Neural cell (in vitro differentiated cells): ENCODE results near the gene MUSTN1. TPM values are rescaled to one million over a fixed set of nuclear protein-coding genes. Genes with fewer than 3 reads are reported as not detected.

ENCODE experiments used
- H2AFZ ChIP-seq: fragments of 200-600, 300-800 bp; sonication (generic), shearing (Covaris generic); 2 replicates; pipeline ENCODE4 v1.6.0; 2014; ENCODE audit warnings: low read depth, mild to moderate bottlenecking, antibody characterized with exemption, low read length, moderate library complexity
- H3F3A ChIP-seq: fragments of 200-600 bp; shearing (Covaris generic); 2 replicates; pipeline ENCODE4 v1.6.1; 2016; ENCODE audit warnings: mild to moderate bottlenecking, moderate library complexity, mixed read lengths, antibody characterized with exemption, low read length; ENCODE audit not compliant: insufficient read depth, poor library complexity, severe bottlenecking
- H3K27ac ChIP-seq: fragments of 200-600, 300-800 bp; sonication (generic), shearing (Covaris generic); 2 replicates; pipeline ENCODE4 v1.5.1; 2014; ENCODE audit warnings: mild to moderate bottlenecking, low read length, moderate library complexity
- H3K27me3 ChIP-seq: fragments of 300-800, 200-600 bp; sonication (generic), shearing (Covaris generic); 2 replicates; pipeline ENCODE4 v1.6.0; 2014; ENCODE audit warnings: mild to moderate bottlenecking, low read depth, low read length, moderate library complexity; ENCODE audit not compliant: insufficient read depth
- H3K36me3 ChIP-seq: fragments of 300-800, 200-600 bp; sonication (generic), shearing (Covaris generic); 2 replicates; pipeline ENCODE4 v1.5.1; 2014; ENCODE audit warnings: mild to moderate bottlenecking, antibody characterized with exemption, low read length, moderate library complexity; ENCODE audit not compliant: insufficient read depth
- H3K4me2 ChIP-seq: fragments of 300-800, 200-600 bp; sonication (generic), shearing (Covaris generic); 2 replicates; pipeline ENCODE4 v1.6.0; 2014; ENCODE audit warnings: mild to moderate bottlenecking, low read length
- H3K4me3 ChIP-seq: fragments of 300-800, 200-600 bp; sonication (generic), shearing (Covaris generic); 2 replicates; pipeline ENCODE4 v1.5.1; 2014; ENCODE audit warnings: mild to moderate bottlenecking, low read length, moderate library complexity
- H3K79me2 ChIP-seq: fragments of 200-600 bp; shearing (Covaris generic); replicated peaks from 2 replicates; pipeline ENCODE4 v1.6.0; 2014; ENCODE audit warnings: mild to moderate bottlenecking, low read length, moderate library complexity; ENCODE audit not compliant: insufficient read depth
- H3K9ac ChIP-seq: fragments of 300-800, 200-600 bp; sonication (generic), shearing (Covaris generic); 2 replicates; pipeline ENCODE4 v1.6.1; 2016; ENCODE audit warnings: mild to moderate bottlenecking, low read length, mixed read lengths
- H3K9me2 ChIP-seq: fragments of 200-600 bp; shearing (Covaris generic); 2 replicates; pipeline ENCODE4 v1.6.1; 2016; ENCODE audit warnings: mild to moderate bottlenecking, low read length, mixed read lengths; ENCODE audit not compliant: insufficient read depth
- H3K9me3 ChIP-seq: fragments of 200-600, 300-800 bp; sonication (generic), shearing (Covaris generic); 2 replicates; pipeline ENCODE4 v1.6.1; 2016; ENCODE audit warnings: mild to moderate bottlenecking, mixed run types, low read length, moderate library complexity, mixed read lengths
- H4K20me1 ChIP-seq: fragments of 200-600 bp; shearing (Covaris generic); 2 replicates; pipeline ENCODE4 v1.6.1; 2016; ENCODE audit warnings: mild to moderate bottlenecking, mixed run types; ENCODE audit not compliant: insufficient read depth
- CTCF ChIP-seq: fragments of 450-650 bp; IDR thresholded peaks from 2 replicates; pipeline ENCODE4 v1.5.1; 2014; ENCODE audit warnings: antibody characterized with exemption, mild to moderate bottlenecking, moderate library complexity; ENCODE audit not compliant: poor library complexity, severe bottlenecking
- EP300 ChIP-seq: fragments of 450-650 bp; conservative IDR thresholded peaks from 2 replicates; pipeline ENCODE4 v1.6.1; 2014; ENCODE audit warnings: antibody characterized with exemption, mild to moderate bottlenecking, moderate library complexity; ENCODE audit not compliant: poor library complexity, severe bottlenecking
- EZH2 ChIP-seq: fragments of 200-600, 300-800 bp; shearing (Covaris generic), sonication (generic); IDR thresholded peaks from 2 replicates; pipeline ENCODE4 v1.6.1; 2014; ENCODE audit warnings: antibody characterized with exemption, low read length, borderline replicate concordance, mild to moderate bottlenecking; ENCODE audit not compliant: insufficient read depth, poor library complexity, severe bottlenecking
- MXI1 ChIP-seq: fragments of 450-650 bp; conservative IDR thresholded peaks from 2 replicates; pipeline ENCODE4 v1.6.1; 2014; ENCODE audit warnings: antibody characterized with exemption, mild to moderate bottlenecking; ENCODE audit not compliant: poor library complexity, severe bottlenecking
- POLR2AphosphoS5 ChIP-seq: IDR thresholded peaks from 2 replicates; pipeline ENCODE4 v1.6.1; 2012
- RAD21 ChIP-seq: fragments of 450-650 bp; conservative IDR thresholded peaks from 2 replicates; pipeline ENCODE4 v1.6.1; 2014; ENCODE audit warnings: antibody characterized with exemption, mild to moderate bottlenecking, moderate library complexity
- REST ChIP-seq: IDR thresholded peaks from 2 replicates; pipeline ENCODE4 v1.6.1; 2012; ENCODE audit warnings: borderline replicate concordance
- SMC3 ChIP-seq: fragments of 450-650 bp; conservative IDR thresholded peaks from 2 replicates; pipeline ENCODE4 v1.6.1; 2014; ENCODE audit warnings: antibody characterized with exemption, mild to moderate bottlenecking, moderate library complexity; ENCODE audit not compliant: poor library complexity
- TAF1 ChIP-seq: IDR thresholded peaks from 2 replicates; pipeline ENCODE4 v1.6.1; 2012; ENCODE audit warnings: low read depth
- polyA plus RNA-seq: library from polyadenylated mRNA; depleted of rRNA; stranded (reverse); fragments of >200 nt; gene quantifications from 2 replicates; pipeline ENCODE4 v1.2.3, GENCODE V29; 2014

Gene MUSTN1
- polyA plus RNA-seq, 1 donor from 2014 or later, result not detected

GRCh38 chr3:52866427-52866826 is 31.6 kb upstream of the MUSTN1 start:
- H3K27me3 ChIP-seq, result no peaks in the 10 kb centered on the region
- no peaks in the 10 kb centered on the region for H3K9me2 ChIP-seq
- no peak for TF ChIP-seq EP300
- no peak for TF ChIP-seq POLR2AphosphoS5
- no peak for TF ChIP-seq REST
- no peak for TF ChIP-seq EZH2
- TF ChIP-seq CTCF, result no peak
- TF ChIP-seq RAD21, result no peak
- TF ChIP-seq TAF1, result no peak
- TF ChIP-seq SMC3, result no peak

GRCh38 chr3:52865994-52866393 is 31.2 kb upstream of the MUSTN1 start:
- TF ChIP-seq CTCF, result no peak
- no peak for TF ChIP-seq MXI1
- no peak for TF ChIP-seq EZH2
- TF ChIP-seq TAF1, result no peak
- no peak for TF ChIP-seq SMC3
- TF ChIP-seq REST, result no peak
- TF ChIP-seq RAD21, result no peak
- TF ChIP-seq EP300, result no peak
- no peak for TF ChIP-seq POLR2AphosphoS5

More at GRCh38 chr3:52866427-52866826, 31.6 kb upstream of the MUSTN1 start:
- no peak overlapping the region for H3K4me2 ChIP-seq
- no peak overlapping the region for H3K27ac ChIP-seq
- H3K79me2 ChIP-seq, result no peaks in the 10 kb centered on the region
- H3K4me3 ChIP-seq, result no peak overlapping the region
- H3F3A ChIP-seq, result no peaks in the 10 kb centered on the region
- no peaks in the 10 kb centered on the region for H3K36me3 ChIP-seq
- no peaks in the 10 kb centered on the region for H4K20me1 ChIP-seq
- H2AFZ ChIP-seq, result no peak overlapping the region
- no peak overlapping the region for H3K9ac ChIP-seq
- H3K9me3 ChIP-seq, result no peaks in the 10 kb centered on the region

More at GRCh38 chr3:52865994-52866393, 31.2 kb upstream of the MUSTN1 start:
- H3K4me2 ChIP-seq, result no peak overlapping the region
- no peaks in the 10 kb centered on the region for H3K36me3 ChIP-seq
- no peak overlapping the region for H2AFZ ChIP-seq
- H3K27ac ChIP-seq, result no peak overlapping the region
- no peaks in the 10 kb centered on the region for H3K27me3 ChIP-seq
- H3K9me2 ChIP-seq, result no peaks in the 10 kb centered on the region
- H3K79me2 ChIP-seq, result no peaks in the 10 kb centered on the region
- no peaks in the 10 kb centered on the region for H3K9me3 ChIP-seq
- no peaks in the 10 kb centered on the region for H4K20me1 ChIP-seq
- H3K9ac ChIP-seq, result no peak overlapping the region
- no peaks in the 10 kb centered on the region for H3F3A ChIP-seq
- no peak overlapping the region for H3K4me3 ChIP-seq
